ENCODE data around the gene TMEM63C. TPM values are rescaled to one million over a fixed set of nuclear protein-coding genes. Genes with fewer than 3 reads are reported as not detected.

TMEM63C gene
- polyA plus RNA-seq, 1 donor (not counting 4 experiments of a cell fraction or from before 2014, with no cell fraction given) = 0.66 TPM

GRCh38 chr14:77236814-77237213, 55.2 kb downstream of the TMEM63C start:
- no peak overlapping the region for H3K9ac ChIP-seq (ENCODE audit: control insufficient read depth, extremely low read depth, insufficient read depth, low read length)
- H3K36me3 ChIP-seq (ENCODE audit: control insufficient read depth in 2 of 2, extremely low read depth in 1 of 2, insufficient read depth in 2 of 2, low read length in 2 of 2) = no peaks in the 10 kb centered on the region
- DNase-seq (ENCODE audit: low read depth, low spot score) (no peak), FAIRE-seq (no peak)
- no peaks in the 10 kb centered on the region for H4K20me1 ChIP-seq (ENCODE audit: control insufficient read depth, extremely low read depth, insufficient read depth, low read length)
- H3K79me2 ChIP-seq (ENCODE audit: control insufficient read depth, insufficient read depth, low read length) = no peaks in the 10 kb centered on the region
- H3K27ac ChIP-seq (ENCODE audit: control insufficient read depth, insufficient read depth, low read length) = no peak overlapping the region
- no peaks in the 10 kb centered on the region for H3K27me3 ChIP-seq (ENCODE audit: control insufficient read depth, extremely low read depth, insufficient read depth, low read length)
- no peak overlapping the region for H3K4me3 ChIP-seq (ENCODE audit: control insufficient read depth in 2 of 3, extremely low read depth in 1 of 3, insufficient read depth in 2 of 3, low read depth in 1 of 3, low read length in 3 of 3)
- H3K9me3 ChIP-seq (ENCODE audit: control insufficient read depth, low read depth, low read length) = no peaks in the 10 kb centered on the region
- H2AFZ ChIP-seq (ENCODE audit: control insufficient read depth, low read length) = no peak overlapping the region
- H3K9me1 ChIP-seq (ENCODE audit: control insufficient read depth, extremely low read depth, insufficient read depth, low read length) = no peaks in the 10 kb centered on the region
- dilution Hi-C loops (cut with MboI; ENCODE audit: extremely low pct_ligation_motif_present, low sequenced_read_pairs) = no loop called here
- TF ChIP-seq EZH2 (IDR thresholded peaks at IDR 0.05; ENCODE audit: low read length) = no peak
- no peak for TF ChIP-seq CTCF (optimal IDR thresholded peaks at IDR 0.05 in 1 of 3, IDR thresholded peaks at IDR 0.05 in 1 of 3, conservative IDR thresholded peaks at IDR 0.05 in 1 of 3; ENCODE audit: extremely low read depth in 1 of 3, insufficient read depth in 2 of 3, low read length in 3 of 3)
- no peaks in the 10 kb centered on the region for H3K4me1 ChIP-seq (ENCODE audit: control insufficient read depth, extremely low read depth, insufficient read depth, low read length)
- no peak overlapping the region for H3K4me2 ChIP-seq (ENCODE audit: control insufficient read depth, extremely low read depth, insufficient read depth, low read depth, low read length)

DNA sequence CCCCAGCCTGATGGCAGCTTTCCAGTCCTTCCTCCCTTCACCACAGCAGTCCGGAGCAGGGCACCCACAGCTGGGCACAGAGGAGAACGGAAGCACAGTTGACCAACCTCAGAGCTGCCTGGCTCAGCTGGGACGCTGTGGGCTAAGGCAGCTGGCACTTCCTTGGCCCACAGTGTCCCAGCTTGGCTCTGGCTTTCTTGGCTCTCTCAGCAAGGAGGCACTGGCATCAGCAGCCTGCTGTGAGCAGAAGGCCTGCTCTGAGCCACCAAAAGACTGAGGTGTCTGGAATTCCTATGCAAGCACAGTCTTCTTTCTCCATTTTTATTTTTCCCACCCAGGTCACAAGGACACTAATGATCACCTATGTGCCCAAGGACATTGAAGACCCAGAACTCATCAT, 56.8 kb downstream of the TMEM63C start:
- Histone ChIP-seq H3K4me2 (ENCODE audit: control insufficient read depth, extremely low read depth, insufficient read depth, low read depth, low read length) (no peak overlapping the region), H3K36me3 (ENCODE audit: control insufficient read depth in 2 of 2, extremely low read depth in 1 of 2, insufficient read depth in 2 of 2, low read length in 2 of 2) (no peaks in the 10 kb centered on the region), H3K27me3 (ENCODE audit: control insufficient read depth, extremely low read depth, insufficient read depth, low read length) (no peaks in the 10 kb centered on the region), H2AFZ (ENCODE audit: control insufficient read depth, low read length) (no peak overlapping the region), H3K9me3 (ENCODE audit: control insufficient read depth, low read depth, low read length) (no peaks in the 10 kb centered on the region), H3K4me3 (ENCODE audit: control insufficient read depth in 2 of 3, extremely low read depth in 1 of 3, insufficient read depth in 2 of 3, low read depth in 1 of 3, low read length in 3 of 3) (no peak overlapping the region), H4K20me1 (ENCODE audit: control insufficient read depth, extremely low read depth, insufficient read depth, low read length) (no peaks in the 10 kb centered on the region), H3K9me1 (ENCODE audit: control insufficient read depth, extremely low read depth, insufficient read depth, low read length) (no peaks in the 10 kb centered on the region), H3K9ac (ENCODE audit: control insufficient read depth, extremely low read depth, insufficient read depth, low read length) (no peak overlapping the region), H3K4me1 (ENCODE audit: control insufficient read depth, extremely low read depth, insufficient read depth, low read length) (no peaks in the 10 kb centered on the region), H3K27ac (ENCODE audit: control insufficient read depth, insufficient read depth, low read length) (no peak overlapping the region), H3K79me2 (ENCODE audit: control insufficient read depth, insufficient read depth, low read length) (no peaks in the 10 kb centered on the region)
- dilution Hi-C loops (cut with MboI; ENCODE audit: extremely low pct_ligation_motif_present, low sequenced_read_pairs) = no loop called here
- FAIRE-seq (no peak), DNase-seq (ENCODE audit: low read depth, low spot score) (no peak)
- no peak for TF ChIP-seq EZH2 (IDR thresholded peaks at IDR 0.05; ENCODE audit: low read length)
- TF ChIP-seq CTCF (optimal IDR thresholded peaks at IDR 0.05 in 1 of 3, IDR thresholded peaks at IDR 0.05 in 1 of 3, conservative IDR thresholded peaks at IDR 0.05 in 1 of 3; ENCODE audit: extremely low read depth in 1 of 3, insufficient read depth in 2 of 3, low read length in 3 of 3) = no peak
